Neural cell (in vitro differentiated cells): ENCODE measurements around the gene C21orf58. TPM values are rescaled to one million over a fixed set of nuclear protein-coding genes. Genes with fewer than 3 reads are reported as not detected.

Experiments used
- H2AFZ ChIP-seq: fragments of 200-600, 300-800 bp; sonication (generic), shearing (Covaris generic); 2 replicates; pipeline ENCODE4 v1.6.0; 2014; ENCODE audit warnings: low read depth, mild to moderate bottlenecking, antibody characterized with exemption, low read length, moderate library complexity
- H3F3A ChIP-seq: fragments of 200-600 bp; shearing (Covaris generic); 2 replicates; pipeline ENCODE4 v1.6.1; 2016; ENCODE audit warnings: mild to moderate bottlenecking, moderate library complexity, mixed read lengths, antibody characterized with exemption, low read length; ENCODE audit not compliant: insufficient read depth, poor library complexity, severe bottlenecking
- H3K27ac ChIP-seq: fragments of 200-600, 300-800 bp; sonication (generic), shearing (Covaris generic); 2 replicates; pipeline ENCODE4 v1.5.1; 2014; ENCODE audit warnings: mild to moderate bottlenecking, low read length, moderate library complexity
- H3K27me3 ChIP-seq: fragments of 300-800, 200-600 bp; sonication (generic), shearing (Covaris generic); 2 replicates; pipeline ENCODE4 v1.6.0; 2014; ENCODE audit warnings: mild to moderate bottlenecking, low read depth, low read length, moderate library complexity; ENCODE audit not compliant: insufficient read depth
- H3K36me3 ChIP-seq: fragments of 300-800, 200-600 bp; sonication (generic), shearing (Covaris generic); 2 replicates; pipeline ENCODE4 v1.5.1; 2014; ENCODE audit warnings: mild to moderate bottlenecking, antibody characterized with exemption, low read length, moderate library complexity; ENCODE audit not compliant: insufficient read depth
- H3K4me2 ChIP-seq: fragments of 300-800, 200-600 bp; sonication (generic), shearing (Covaris generic); 2 replicates; pipeline ENCODE4 v1.6.0; 2014; ENCODE audit warnings: mild to moderate bottlenecking, low read length
- H3K4me3 ChIP-seq: fragments of 300-800, 200-600 bp; sonication (generic), shearing (Covaris generic); 2 replicates; pipeline ENCODE4 v1.5.1; 2014; ENCODE audit warnings: mild to moderate bottlenecking, low read length, moderate library complexity
- H3K79me2 ChIP-seq: fragments of 200-600 bp; shearing (Covaris generic); replicated peaks from 2 replicates; pipeline ENCODE4 v1.6.0; 2014; ENCODE audit warnings: mild to moderate bottlenecking, low read length, moderate library complexity; ENCODE audit not compliant: insufficient read depth
- H3K9ac ChIP-seq: fragments of 300-800, 200-600 bp; sonication (generic), shearing (Covaris generic); 2 replicates; pipeline ENCODE4 v1.6.1; 2016; ENCODE audit warnings: mild to moderate bottlenecking, low read length, mixed read lengths
- H3K9me2 ChIP-seq: fragments of 200-600 bp; shearing (Covaris generic); 2 replicates; pipeline ENCODE4 v1.6.1; 2016; ENCODE audit warnings: mild to moderate bottlenecking, low read length, mixed read lengths; ENCODE audit not compliant: insufficient read depth
- H3K9me3 ChIP-seq: fragments of 200-600, 300-800 bp; sonication (generic), shearing (Covaris generic); 2 replicates; pipeline ENCODE4 v1.6.1; 2016; ENCODE audit warnings: mild to moderate bottlenecking, mixed run types, low read length, moderate library complexity, mixed read lengths
- H4K20me1 ChIP-seq: fragments of 200-600 bp; shearing (Covaris generic); 2 replicates; pipeline ENCODE4 v1.6.1; 2016; ENCODE audit warnings: mild to moderate bottlenecking, mixed run types; ENCODE audit not compliant: insufficient read depth
- CTCF ChIP-seq: fragments of 450-650 bp; IDR thresholded peaks from 2 replicates; pipeline ENCODE4 v1.5.1; 2014; ENCODE audit warnings: antibody characterized with exemption, mild to moderate bottlenecking, moderate library complexity; ENCODE audit not compliant: poor library complexity, severe bottlenecking
- EP300 ChIP-seq: fragments of 450-650 bp; conservative IDR thresholded peaks from 2 replicates; pipeline ENCODE4 v1.6.1; 2014; ENCODE audit warnings: antibody characterized with exemption, mild to moderate bottlenecking, moderate library complexity; ENCODE audit not compliant: poor library complexity, severe bottlenecking
- EZH2 ChIP-seq: fragments of 200-600, 300-800 bp; shearing (Covaris generic), sonication (generic); IDR thresholded peaks from 2 replicates; pipeline ENCODE4 v1.6.1; 2014; ENCODE audit warnings: antibody characterized with exemption, low read length, borderline replicate concordance, mild to moderate bottlenecking; ENCODE audit not compliant: insufficient read depth, poor library complexity, severe bottlenecking
- MXI1 ChIP-seq: fragments of 450-650 bp; conservative IDR thresholded peaks from 2 replicates; pipeline ENCODE4 v1.6.1; 2014; ENCODE audit warnings: antibody characterized with exemption, mild to moderate bottlenecking; ENCODE audit not compliant: poor library complexity, severe bottlenecking
- POLR2AphosphoS5 ChIP-seq: IDR thresholded peaks from 2 replicates; pipeline ENCODE4 v1.6.1; 2012
- RAD21 ChIP-seq: fragments of 450-650 bp; conservative IDR thresholded peaks from 2 replicates; pipeline ENCODE4 v1.6.1; 2014; ENCODE audit warnings: antibody characterized with exemption, mild to moderate bottlenecking, moderate library complexity
- SMC3 ChIP-seq: fragments of 450-650 bp; conservative IDR thresholded peaks from 2 replicates; pipeline ENCODE4 v1.6.1; 2014; ENCODE audit warnings: antibody characterized with exemption, mild to moderate bottlenecking, moderate library complexity; ENCODE audit not compliant: poor library complexity
- TAF1 ChIP-seq: IDR thresholded peaks from 2 replicates; pipeline ENCODE4 v1.6.1; 2012; ENCODE audit warnings: low read depth
- polyA plus RNA-seq: library from polyadenylated mRNA; depleted of rRNA; stranded (reverse); fragments of >200 nt; gene quantifications from 2 replicates; pipeline ENCODE4 v1.2.3, GENCODE V29; 2014
- TF ChIP-seq, protein P1 (sequence below): IDR thresholded peaks from 2 replicates; pipeline ENCODE4 v1.6.1; 2012; ENCODE audit warnings: borderline replicate concordance

Gene C21orf58
- polyA plus RNA-seq, 1 donor from 2014 or later = 3.0 TPM

DNA sequence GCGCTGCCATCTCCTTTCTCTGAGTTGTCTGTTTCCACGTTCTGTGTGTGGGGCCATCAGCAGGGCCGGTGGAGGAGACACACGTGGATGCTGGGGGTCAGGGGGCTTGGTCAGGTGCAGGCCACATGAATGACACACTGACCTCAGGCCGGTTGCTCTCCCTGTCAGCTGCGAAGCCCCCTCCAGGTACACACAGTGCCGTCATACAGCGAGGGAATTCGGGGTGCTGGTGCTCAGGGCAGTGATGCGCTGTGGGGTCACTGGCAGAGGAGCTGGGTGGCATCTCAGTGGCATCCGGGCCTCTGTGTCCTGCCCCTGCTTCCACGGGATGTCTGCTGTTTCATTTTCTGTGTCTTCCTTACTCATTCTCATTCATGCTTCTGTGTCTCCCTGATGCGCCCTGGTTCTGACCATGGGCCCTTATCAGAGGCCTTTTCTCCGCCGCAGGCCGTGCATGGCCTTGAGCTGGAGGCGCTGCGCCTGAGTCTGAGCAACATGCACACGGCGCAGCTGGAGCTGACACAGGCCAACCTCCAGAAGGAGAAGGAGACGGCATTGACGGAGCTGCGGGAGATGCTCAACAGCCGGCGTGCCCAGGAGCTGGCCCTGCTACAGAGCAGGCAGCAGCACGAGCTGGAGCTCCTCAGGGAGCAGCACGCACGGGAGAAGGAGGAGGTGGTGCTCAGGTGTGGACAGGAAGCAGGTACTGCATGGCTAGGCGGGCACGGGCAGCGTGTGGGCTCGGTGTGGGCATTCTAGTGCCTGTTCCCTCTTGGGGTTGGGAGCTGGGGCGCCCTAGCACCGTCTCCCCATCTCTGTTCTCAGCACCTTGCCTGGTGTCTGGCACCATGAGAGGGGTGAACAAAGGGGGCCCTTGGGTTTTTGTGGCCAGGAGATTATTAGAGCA, 22.9 kb upstream of the C21orf58 start:
- Histone ChIP-seq H3K27me3 (no peaks in the 10 kb centered on the region), H3K27ac (no peak overlapping the region), H3F3A (no peaks in the 10 kb centered on the region), H3K79me2 (peaks cover 3% of the 10 kb centered on the region), H3K9me2 (no peaks in the 10 kb centered on the region), H3K9ac (no peak overlapping the region), H4K20me1 (no peaks in the 10 kb centered on the region), H3K4me3 (no peak overlapping the region), H3K36me3 (no peaks in the 10 kb centered on the region), H3K4me2 (no peak overlapping the region), H3K9me3 (no peaks in the 10 kb centered on the region), H2AFZ (no peak overlapping the region)
- TF ChIP-seq RAD21 (no peak), TAF1 (no peak), POLR2AphosphoS5 (no peak), MXI1 (no peak)
- TF ChIP-seq, protein P1, sequence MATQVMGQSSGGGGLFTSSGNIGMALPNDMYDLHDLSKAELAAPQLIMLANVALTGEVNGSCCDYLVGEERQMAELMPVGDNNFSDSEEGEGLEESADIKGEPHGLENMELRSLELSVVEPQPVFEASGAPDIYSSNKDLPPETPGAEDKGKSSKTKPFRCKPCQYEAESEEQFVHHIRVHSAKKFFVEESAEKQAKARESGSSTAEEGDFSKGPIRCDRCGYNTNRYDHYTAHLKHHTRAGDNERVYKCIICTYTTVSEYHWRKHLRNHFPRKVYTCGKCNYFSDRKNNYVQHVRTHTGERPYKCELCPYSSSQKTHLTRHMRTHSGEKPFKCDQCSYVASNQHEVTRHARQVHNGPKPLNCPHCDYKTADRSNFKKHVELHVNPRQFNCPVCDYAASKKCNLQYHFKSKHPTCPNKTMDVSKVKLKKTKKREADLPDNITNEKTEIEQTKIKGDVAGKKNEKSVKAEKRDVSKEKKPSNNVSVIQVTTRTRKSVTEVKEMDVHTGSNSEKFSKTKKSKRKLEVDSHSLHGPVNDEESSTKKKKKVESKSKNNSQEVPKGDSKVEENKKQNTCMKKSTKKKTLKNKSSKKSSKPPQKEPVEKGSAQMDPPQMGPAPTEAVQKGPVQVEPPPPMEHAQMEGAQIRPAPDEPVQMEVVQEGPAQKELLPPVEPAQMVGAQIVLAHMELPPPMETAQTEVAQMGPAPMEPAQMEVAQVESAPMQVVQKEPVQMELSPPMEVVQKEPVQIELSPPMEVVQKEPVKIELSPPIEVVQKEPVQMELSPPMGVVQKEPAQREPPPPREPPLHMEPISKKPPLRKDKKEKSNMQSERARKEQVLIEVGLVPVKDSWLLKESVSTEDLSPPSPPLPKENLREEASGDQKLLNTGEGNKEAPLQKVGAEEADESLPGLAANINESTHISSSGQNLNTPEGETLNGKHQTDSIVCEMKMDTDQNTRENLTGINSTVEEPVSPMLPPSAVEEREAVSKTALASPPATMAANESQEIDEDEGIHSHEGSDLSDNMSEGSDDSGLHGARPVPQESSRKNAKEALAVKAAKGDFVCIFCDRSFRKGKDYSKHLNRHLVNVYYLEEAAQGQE = no peak

DNA sequence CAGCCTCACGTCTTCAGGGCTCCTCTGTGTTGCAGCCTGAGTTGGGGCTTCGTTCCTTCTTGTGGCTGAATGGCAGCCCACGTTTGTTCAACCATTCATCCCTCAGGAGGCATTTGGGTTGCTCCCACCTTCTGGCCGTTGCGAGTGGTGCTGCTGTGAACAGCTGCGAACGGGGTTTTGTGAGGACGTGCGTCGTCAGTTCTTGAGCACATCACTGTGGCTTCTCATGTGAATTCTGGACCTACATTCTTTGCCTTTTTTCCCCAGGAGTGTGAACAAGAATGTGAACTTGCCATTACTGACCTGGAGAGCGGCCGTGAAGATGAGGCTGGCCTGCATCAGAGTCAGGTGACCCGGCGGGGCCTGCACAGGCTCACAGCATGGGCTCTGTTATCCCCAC, 22.2 kb upstream of the C21orf58 start:
- no peak overlapping the region for H2AFZ ChIP-seq
- H3K4me2 ChIP-seq = no peak overlapping the region
- peaks cover 6% of the 10 kb centered on the region for H3K79me2 ChIP-seq

More for the DNA sequence above, 22.2 kb upstream of the C21orf58 start:
- H3K36me3 ChIP-seq = no peaks in the 10 kb centered on the region
- H4K20me1 ChIP-seq = no peaks in the 10 kb centered on the region
- H3K9me3 ChIP-seq = no peaks in the 10 kb centered on the region
- H3K27ac ChIP-seq = no peak overlapping the region
- H3K9me2 ChIP-seq = no peaks in the 10 kb centered on the region
- no peak overlapping the region for H3K4me3 ChIP-seq
- H3K27me3 ChIP-seq = no peaks in the 10 kb centered on the region
- TF ChIP-seq POLR2AphosphoS5 (no peak), EZH2 (no peak), SMC3 (no peak), EP300 (no peak), CTCF (no peak), RAD21 (no peak), TAF1 (no peak), MXI1 (no peak)
- TF ChIP-seq, protein P1 = no peak
- H3K9ac ChIP-seq = no peak overlapping the region
- H3F3A ChIP-seq = no peaks in the 10 kb centered on the region
